B cell (primary cell): ENCODE measurements around the gene FLNA. TPM values are rescaled to one million over a fixed set of nuclear protein-coding genes. Genes with fewer than 3 reads are reported as not detected.

ENCODE experiments used
- ATAC-seq: fragments of 200-7000 bp; cut with Tn5 transposase; one replicate; pipeline ENCODE4 v1.10.0; 2021; ENCODE audit warnings: low read depth, mild to moderate bottlenecking, moderate number of reproducible peaks, moderate library complexity
- CTCF ChIA-PET: fragments of 350-600 bp; sonication (Branson Sonifier 250); formaldehyde crosslinking; loops from one replicate; lab custom pipeline; 2021; ENCODE audit warnings: antibody characterized with exemption, inconsistent platforms; lab: Charles Lee
- POLR2A ChIA-PET: fragments of 350-600 bp; sonication (Branson Sonifier 250); formaldehyde crosslinking; loops from one replicate; lab custom pipeline; 2021; ENCODE audit warnings: antibody characterized with exemption; lab: Charles Lee
- DNase-seq: peaks from one replicate; pipeline ENCODE4 v3.0.0; 2013
- H2AFZ ChIP-seq: 2 replicates; pipeline ENCODE4 v1.6.1; 2012; ENCODE audit warnings: mild to moderate bottlenecking, low read depth, low read length; ENCODE audit not compliant: insufficient read depth, poor library complexity, severe bottlenecking
- H3K27ac ChIP-seq, 2 donors: 1 replicate in 1 of 2; 2 replicates in 1 of 2; pipeline ENCODE4 v1.5.1; 2012 to 2013; ENCODE audit warnings: low read length in 2 of 2, mild to moderate bottlenecking in 2 of 2, moderate library complexity in 1 of 2
- H3K27me3 ChIP-seq, 4 experiments: fragments of 200-600 bp in 1 of 4; sonication (generic) in 1 of 4; replicated peaks in 1 of 4; 1 replicate in 2 of 4; 2 replicates in 2 of 4; pipeline versions ENCODE4 v1.6.1 to v1.7.0; 2013 to 2016; ENCODE audit warnings: low read length in 3 of 4, mild to moderate bottlenecking in 2 of 4, mixed read lengths in 1 of 4, moderate library complexity in 1 of 4; ENCODE audit not compliant: insufficient read depth in 4 of 4, control insufficient read depth in 3 of 4; ENCODE audit errors: control extremely low read depth in 1 of 4
- H3K36me3 ChIP-seq, 2 experiments: replicated peaks in 1 of 2; 1 replicate in 1 of 2; 2 replicates in 1 of 2; pipeline versions ENCODE4 v1.6.1 to v1.7.1; 2013; ENCODE audit warnings: low read length in 1 of 2; ENCODE audit not compliant: insufficient read depth in 2 of 2, control insufficient read depth in 1 of 2; ENCODE audit errors: control extremely low read depth in 1 of 2, extremely low read depth in 1 of 2
- H3K4me1 ChIP-seq, 2 donors: fragments of 200-600 bp in 1 of 2; sonication (generic) in 1 of 2; 1 replicate in 1 of 2; 2 replicates in 1 of 2; pipeline versions ENCODE4 v1.5.1 to v1.6.1; 2013 to 2017; ENCODE audit warnings: low read length in 2 of 2; ENCODE audit not compliant: control insufficient read depth in 2 of 2, insufficient read depth in 2 of 2
- H3K4me2 ChIP-seq: replicated peaks from 2 replicates; pipeline ENCODE3; 2012; ENCODE audit warnings: mild to moderate bottlenecking, low read depth, low read length; ENCODE audit not compliant: poor library complexity, severe bottlenecking
- H3K4me3 ChIP-seq, 5 experiments: fragments of 200-600 bp in 1 of 5; sonication (generic) in 1 of 5; 1 replicate in 3 of 5; 2 replicates in 2 of 5; pipeline versions ENCODE4 v1.5.1 to v1.7.0; 2011 to 2016; ENCODE audit warnings: low read length in 4 of 5, mild to moderate bottlenecking in 4 of 5, low read depth in 2 of 5, control low read depth in 1 of 5, moderate library complexity in 1 of 5; ENCODE audit not compliant: insufficient read depth in 1 of 5; ENCODE audit errors: control extremely low read depth in 1 of 5, extremely low read depth in 1 of 5
- H3K79me2 ChIP-seq: fragments of 200-600 bp; sonication (generic); one replicate; pipeline ENCODE4 v1.6.0; 2016; ENCODE audit warnings: low read length; ENCODE audit not compliant: control insufficient read depth, insufficient read depth
- H3K9ac ChIP-seq: fragments of 200-600 bp; sonication (generic); 2 replicates; pipeline ENCODE4 v1.6.1; 2017; ENCODE audit warnings: mild to moderate bottlenecking, low read length, moderate library complexity
- H3K9me3 ChIP-seq, 3 donors: one replicate each; pipeline versions ENCODE4 v1.6.1 to v1.7.1; 2013; ENCODE audit warnings: low read length in 2 of 3; ENCODE audit not compliant: control insufficient read depth in 2 of 3, insufficient read depth in 1 of 3; ENCODE audit errors: control extremely low read depth in 1 of 3
- H4K20me1 ChIP-seq: 2 replicates; pipeline ENCODE4 v1.6.0; 2012; ENCODE audit warnings: mild to moderate bottlenecking, low read length; ENCODE audit not compliant: insufficient read depth, control insufficient read depth, poor library complexity, severe bottlenecking
- H3K27ac Mint-ChIP-seq: one replicate; pipeline ENCODE4 v1.8.0; 2021; ENCODE audit warnings: mixed read lengths
- H3K27me3 Mint-ChIP-seq: one replicate; pipeline ENCODE4 v1.8.0; 2021; ENCODE audit warnings: mixed read lengths
- H3K4me1 Mint-ChIP-seq: one replicate; pipeline ENCODE4 v1.8.0; 2021; ENCODE audit warnings: mixed read lengths
- H3K4me3 Mint-ChIP-seq: one replicate; pipeline ENCODE4 v1.8.0; 2021; ENCODE audit warnings: mixed read lengths
- H3K9me3 Mint-ChIP-seq: one replicate; pipeline ENCODE4 v1.8.0; 2022; ENCODE audit warnings: mixed read lengths; ENCODE audit not compliant: insufficient read depth
- EZH2 ChIP-seq: IDR thresholded peaks from 2 replicates; pipeline ENCODE4 v1.6.1; 2012; ENCODE audit warnings: borderline replicate concordance, low read depth, mild to moderate bottlenecking, moderate library complexity, low read length; ENCODE audit not compliant: insufficient read depth, poor library complexity, severe bottlenecking
- WGBS: methylation state at CpG from one replicate; pipeline ENCODE4 v1.1.5; 2013; ENCODE audit warnings: missing lambda C conversion rate; ENCODE audit not compliant: insufficient coverage; 5-methylcytosine and 5-hydroxymethylcytosine counted together
- intact Hi-C: fragments of 100-400 bp; cut with micrococcal nuclease; formaldehyde crosslinking; loops from one replicate; pipeline ENCODE4 v1.10.0; 2022
- polyA plus RNA-seq: library from polyadenylated mRNA; depleted of rRNA; stranded (reverse); fragments of >200 nt; gene quantifications from 2 replicates; pipeline ENCODE4 v1.2.3, GENCODE V29; 2012
- total RNA-seq, 2 donors: library from RNA; stranded (reverse); fragments of 120-200 nt in 1 of 2; gene quantifications; 1 replicate in 1 of 2; 2 replicates in 1 of 2; pipeline versions ENCODE4 v1.2.3 to v1.2.4, GENCODE V29; 2013 to 2022
- TF ChIP-seq, protein P1 (sequence below): fragments of 200-600 bp; IDR thresholded peaks from one replicate; pipeline ENCODE4 v1.8.0; 2022; ENCODE audit warnings: antibody characterized with exemption, mild to moderate bottlenecking

FLNA gene
- total and polyA plus RNA-seq, 2 donors (not counting 1 experiment from before 2014, with no cell fraction given), result 342 to 510 TPM

DNA sequence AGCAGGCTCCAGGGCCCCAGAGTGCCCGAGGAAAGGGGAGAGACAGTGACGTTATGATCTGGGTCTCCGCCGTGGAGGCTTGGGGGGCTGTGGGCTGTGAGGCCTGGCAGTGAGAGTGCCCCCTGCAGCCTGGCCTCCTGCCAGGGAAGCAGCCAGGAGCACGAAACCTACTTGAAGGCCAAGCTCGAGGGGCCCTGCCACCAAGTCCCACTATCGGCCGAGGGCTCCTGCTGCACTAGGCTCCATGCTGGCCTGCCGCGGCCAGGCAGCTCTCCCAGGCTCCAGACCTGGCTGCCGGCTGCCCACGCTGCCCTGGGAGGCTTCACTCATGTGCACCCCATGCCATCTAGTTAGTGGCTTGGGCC is 18.7 kb downstream of the FLNA start:
- no peak overlapping the region for H3K27ac Mint-ChIP-seq
- Histone ChIP-seq H3K4me1 (peaks cover 20 to 27% of the 10 kb centered on the region in 2 donors), H3K9me3 (no peaks in the 10 kb centered on the region), H3K9ac (no peak overlapping the region), H3K27ac (no peak overlapping the region), H3K36me3 (peaks cover 0 to 86% of the 10 kb centered on the region in 2 experiments), H3K4me3 (no peak overlapping the region), H3K4me2 (no peak overlapping the region), H3K27me3 (no peaks in the 10 kb centered on the region), H4K20me1 (peaks cover 54% of the 10 kb centered on the region), H3K79me2 (peaks cover 19% of the 10 kb centered on the region), H2AFZ (no peak overlapping the region)
- H3K4me1 Mint-ChIP-seq, result peaks cover 22% of the 10 kb centered on the region
- 90% methylated on average over 11 of the region's 12 CpGs for WGBS
- no peak for TF ChIP-seq EZH2
- DNase-seq (no peak), ATAC-seq (no peak)
- CTCF ChIA-PET, result interaction anchor here (1.0 kb wide), 1 partner anchor 18 kb away, joined by 4 read pairs; no protein-coding TSS in a partner anchor
- POLR2A ChIA-PET, result no interaction called here
- no peaks in the 10 kb centered on the region for H3K9me3 Mint-ChIP-seq
- no peak overlapping the region for H3K4me3 Mint-ChIP-seq
- intact Hi-C loops, result no loop called here
- no peaks in the 10 kb centered on the region for H3K27me3 Mint-ChIP-seq

DNA sequence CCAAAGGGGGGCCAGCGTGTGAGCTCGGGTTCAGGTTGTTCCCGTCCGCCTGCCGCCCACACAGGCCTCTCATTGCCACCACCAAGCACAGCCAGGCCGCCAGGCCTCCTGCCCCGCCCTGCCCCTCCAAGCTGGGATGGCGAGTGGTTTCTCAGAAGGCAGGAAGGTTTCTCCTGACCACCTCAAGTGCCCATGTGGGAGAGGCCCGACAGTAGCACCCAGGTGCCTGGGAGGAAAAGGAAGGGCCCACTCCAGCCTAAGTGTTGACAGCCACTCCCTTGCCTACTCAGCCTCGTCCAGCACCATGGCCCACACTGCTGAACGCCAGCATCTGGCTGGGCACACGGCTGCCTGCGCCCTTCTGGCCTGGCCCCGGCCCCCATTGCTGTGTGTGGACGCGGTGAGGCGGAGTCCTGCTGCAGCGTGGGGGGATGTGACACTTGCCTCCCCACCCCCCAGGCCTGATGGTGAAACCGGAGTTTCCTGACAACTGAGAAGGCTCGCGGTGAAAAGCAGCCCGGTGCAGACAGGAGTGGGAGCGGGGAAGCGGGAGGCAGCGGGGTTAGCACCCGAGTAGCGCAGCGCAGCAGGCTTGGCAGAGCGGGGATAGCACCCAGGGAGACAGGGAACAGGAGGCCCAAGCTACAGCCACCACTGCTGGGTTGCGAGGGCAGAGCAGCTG is 19.2 kb downstream of the FLNA start:
- Histone ChIP-seq H3K9me3 (no peaks in the 10 kb centered on the region), H2AFZ (no peak overlapping the region), H4K20me1 (peaks cover 51% of the 10 kb centered on the region), H3K4me1 (peaks cover 26 to 32% of the 10 kb centered on the region in 2 donors), H3K9ac (no peak overlapping the region), H3K79me2 (peaks cover 15% of the 10 kb centered on the region), H3K36me3 (peaks cover 0 to 87% of the 10 kb centered on the region in 2 experiments), H3K4me2 (no peak overlapping the region), H3K27ac (no peak overlapping the region), H3K4me3 (no peak overlapping the region), H3K27me3 (no peaks in the 10 kb centered on the region)
- no peak for ATAC-seq
- TF ChIP-seq, protein P1, sequence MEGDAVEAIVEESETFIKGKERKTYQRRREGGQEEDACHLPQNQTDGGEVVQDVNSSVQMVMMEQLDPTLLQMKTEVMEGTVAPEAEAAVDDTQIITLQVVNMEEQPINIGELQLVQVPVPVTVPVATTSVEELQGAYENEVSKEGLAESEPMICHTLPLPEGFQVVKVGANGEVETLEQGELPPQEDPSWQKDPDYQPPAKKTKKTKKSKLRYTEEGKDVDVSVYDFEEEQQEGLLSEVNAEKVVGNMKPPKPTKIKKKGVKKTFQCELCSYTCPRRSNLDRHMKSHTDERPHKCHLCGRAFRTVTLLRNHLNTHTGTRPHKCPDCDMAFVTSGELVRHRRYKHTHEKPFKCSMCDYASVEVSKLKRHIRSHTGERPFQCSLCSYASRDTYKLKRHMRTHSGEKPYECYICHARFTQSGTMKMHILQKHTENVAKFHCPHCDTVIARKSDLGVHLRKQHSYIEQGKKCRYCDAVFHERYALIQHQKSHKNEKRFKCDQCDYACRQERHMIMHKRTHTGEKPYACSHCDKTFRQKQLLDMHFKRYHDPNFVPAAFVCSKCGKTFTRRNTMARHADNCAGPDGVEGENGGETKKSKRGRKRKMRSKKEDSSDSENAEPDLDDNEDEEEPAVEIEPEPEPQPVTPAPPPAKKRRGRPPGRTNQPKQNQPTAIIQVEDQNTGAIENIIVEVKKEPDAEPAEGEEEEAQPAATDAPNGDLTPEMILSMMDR, result no peak
- TF ChIP-seq EZH2, result no peak
- Mint-ChIP-seq H3K27ac (no peak overlapping the region), H3K9me3 (no peaks in the 10 kb centered on the region), H3K4me1 (peaks cover 22% of the 10 kb centered on the region), H3K27me3 (no peaks in the 10 kb centered on the region), H3K4me3 (no peak overlapping the region)
- DNase-seq, result no peak
- intact Hi-C loops, result no loop called here
- POLR2A ChIA-PET, result no interaction called here
- 94% methylated on average over 12 of the region's 30 CpGs for WGBS
- CTCF ChIA-PET, result interaction anchor here (1.0 kb wide), 1 partner anchor 18 kb away, joined by 4 read pairs; no protein-coding TSS in a partner anchor
